Ovary (tissue), 3 donors: Measurements from ENCODE around the gene KRT82.

Experiments used
- EP300 ChIP-seq: sonication (generic); formaldehyde crosslinking; IDR thresholded peaks from one replicate; pipeline ENCODE4 v1.6.1; 2017; ENCODE audit warnings: antibody characterized with exemption
- POLR2A ChIP-seq: fragments of 450-650 bp; IDR thresholded peaks from one replicate; pipeline ENCODE4 v1.6.1; 2017; ENCODE audit warnings: antibody characterized with exemption, mild to moderate bottlenecking, moderate library complexity
- TF ChIP-seq, protein P1 (sequence below), 3 donors: fragments of 450-650 bp in 2 of 3; fragments of 200-600 bp in 1 of 3; IDR thresholded peaks; one replicate each; pipeline versions ENCODE4 v1.5.1 to v1.8.0; 2016 to 2022; ENCODE audit warnings: antibody characterized with exemption in 3 of 3, mild to moderate bottlenecking in 1 of 3
- donor health status: DM: no; HTN: no; CAD: no.

DNA sequence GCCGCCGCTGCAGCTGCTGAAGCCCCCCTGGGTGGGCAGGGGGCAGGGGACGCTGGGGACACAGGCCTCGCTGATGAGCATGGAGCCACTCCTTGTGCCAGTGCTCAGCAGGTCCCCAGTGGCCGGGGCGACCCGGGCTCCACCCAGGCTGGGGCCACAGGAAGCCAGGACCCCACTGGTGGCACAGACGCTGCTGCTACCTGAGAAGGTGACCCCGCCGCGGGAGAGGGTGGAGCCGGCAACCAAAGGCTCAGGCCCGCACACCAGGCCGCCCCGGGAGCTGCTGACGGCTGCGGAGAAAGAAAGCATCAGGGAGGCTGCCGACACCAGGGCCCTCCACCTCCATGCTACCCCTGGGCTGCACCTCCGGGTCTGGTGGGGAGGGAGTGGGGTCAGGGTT lies 28.0 kb downstream of the KRT82 start:
- TF ChIP-seq, protein P1, sequence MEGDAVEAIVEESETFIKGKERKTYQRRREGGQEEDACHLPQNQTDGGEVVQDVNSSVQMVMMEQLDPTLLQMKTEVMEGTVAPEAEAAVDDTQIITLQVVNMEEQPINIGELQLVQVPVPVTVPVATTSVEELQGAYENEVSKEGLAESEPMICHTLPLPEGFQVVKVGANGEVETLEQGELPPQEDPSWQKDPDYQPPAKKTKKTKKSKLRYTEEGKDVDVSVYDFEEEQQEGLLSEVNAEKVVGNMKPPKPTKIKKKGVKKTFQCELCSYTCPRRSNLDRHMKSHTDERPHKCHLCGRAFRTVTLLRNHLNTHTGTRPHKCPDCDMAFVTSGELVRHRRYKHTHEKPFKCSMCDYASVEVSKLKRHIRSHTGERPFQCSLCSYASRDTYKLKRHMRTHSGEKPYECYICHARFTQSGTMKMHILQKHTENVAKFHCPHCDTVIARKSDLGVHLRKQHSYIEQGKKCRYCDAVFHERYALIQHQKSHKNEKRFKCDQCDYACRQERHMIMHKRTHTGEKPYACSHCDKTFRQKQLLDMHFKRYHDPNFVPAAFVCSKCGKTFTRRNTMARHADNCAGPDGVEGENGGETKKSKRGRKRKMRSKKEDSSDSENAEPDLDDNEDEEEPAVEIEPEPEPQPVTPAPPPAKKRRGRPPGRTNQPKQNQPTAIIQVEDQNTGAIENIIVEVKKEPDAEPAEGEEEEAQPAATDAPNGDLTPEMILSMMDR (IDR thresholded peaks at IDR 0.05) = no peak
- no peak for TF ChIP-seq POLR2A
- TF ChIP-seq EP300 = no peak
